GM12878 (cell line): ENCODE results near the gene SPX. TPM values are rescaled to one million over a fixed set of nuclear protein-coding genes. Genes with fewer than 3 reads are reported as not detected.

Experiments used
- ATAC-seq: fragments of 200-7000 bp; cut with Tn5 transposase; 3 replicates; pipeline ENCODE4 v1.9.1; 2020; ENCODE audit warnings: mild to moderate bottlenecking, moderate library complexity
- BruUV-seq: library from RNA; stranded (reverse); fragments of 400-500 nt; replicated peaks from 2 replicates; lab custom pipeline; 2021; lab: Mats Ljungman, UMichigan
- CTCF ChIA-PET: fragments of 300-600 bp; sonication (Branson Sonifier 250); formaldehyde crosslinking; extraction: SDS; loops from one replicate; lab custom pipeline; 2021; ENCODE audit warnings: inconsistent platforms; lab: Yijun Ruan, JAX
- POLR2A ChIA-PET: fragments of 350-600 bp; formaldehyde crosslinking; extraction: SDS; loops from one replicate; lab custom pipeline; 2021; ENCODE audit warnings: inconsistent platforms; lab: Charles Lee
- RAD21 ChIA-PET: fragments of 300-600 bp; sonication (Branson Sonifier 250); formaldehyde crosslinking; loops from one replicate; lab custom pipeline; 2023; ENCODE audit warnings: antibody characterized with exemption; ENCODE audit not compliant: unreplicated experiment; lab: Charles Lee
- SMC1A ChIA-PET: fragments of 300-600 bp; sonication (Branson Sonifier 250); formaldehyde crosslinking; loops from one replicate; lab custom pipeline; 2023; ENCODE audit not compliant: unreplicated experiment, uncharacterized antibody; lab: Charles Lee
- DNase-seq: peaks from one replicate; pipeline ENCODE4 v3.0.0-alpha.2; 2011; ENCODE audit warnings: low read depth, low spot score
- FAIRE-seq: peaks from 3 replicates; lab custom pipeline; 2011; peaks lifted over from hg19 to GRCh38; lab: Jason Lieb, UNC
- H2AFZ ChIP-seq: 2 replicates; pipeline ENCODE4 v1.6.0; 2011; ENCODE audit warnings: low read depth, low read length, control low read depth; ENCODE audit not compliant: control insufficient read depth
- H3K27ac ChIP-seq: 2 replicates; pipeline ENCODE4 v1.5.1; 2011; ENCODE audit warnings: control low read depth; ENCODE audit not compliant: control insufficient read depth, insufficient read depth
- H3K27me3 ChIP-seq, 2 experiments: replicated peaks in 1 of 2; 2 replicates each; pipeline versions ENCODE4 v1.6.0 to v1.6.1; 2011; ENCODE audit warnings: low read length in 1 of 2; ENCODE audit not compliant: control insufficient read depth in 2 of 2, insufficient read depth in 2 of 2
- H3K36me3 ChIP-seq, 2 experiments: 2 replicates each; pipeline ENCODE4 v1.5.1; 2011; ENCODE audit warnings: low read length in 1 of 2; ENCODE audit not compliant: control insufficient read depth in 2 of 2, insufficient read depth in 2 of 2
- H3K4me1 ChIP-seq: 2 replicates; pipeline ENCODE4 v1.6.1; 2011; ENCODE audit warnings: mild to moderate bottlenecking, low read length, moderate library complexity, mixed read lengths; ENCODE audit not compliant: control insufficient read depth, insufficient read depth
- H3K4me2 ChIP-seq: 2 replicates; pipeline ENCODE4 v1.6.0; 2011; ENCODE audit warnings: control low read depth; ENCODE audit not compliant: control insufficient read depth, insufficient read depth
- H3K4me3 ChIP-seq: fragments of 200-600 bp; sonication (generic); 2 replicates; pipeline ENCODE4 v1.5.1; 2016
- H3K79me2 ChIP-seq: 2 replicates; pipeline ENCODE4 v1.6.0; 2011; ENCODE audit warnings: low read length; ENCODE audit not compliant: control insufficient read depth, insufficient read depth
- H3K9ac ChIP-seq: 2 replicates; pipeline ENCODE4 v1.8.0; 2011; ENCODE audit warnings: low read length, control low read depth, mixed read lengths; ENCODE audit not compliant: control insufficient read depth, insufficient read depth
- H3K9me3 ChIP-seq: replicated peaks from 3 replicates; pipeline ENCODE4 v1.5.1; 2011; ENCODE audit warnings: mild to moderate bottlenecking, low read length; ENCODE audit not compliant: control insufficient read depth, insufficient read depth
- H4K20me1 ChIP-seq: 2 replicates; pipeline ENCODE4 v1.6.0; 2011; ENCODE audit not compliant: control insufficient read depth, insufficient read depth
- ATF7 ChIP-seq: fragments of 450-650 bp; IDR thresholded peaks from 2 replicates; pipeline ENCODE4 v1.6.1; 2016; ENCODE audit warnings: low read depth, mild to moderate bottlenecking
- BCL11A ChIP-seq: IDR thresholded peaks from 2 replicates; pipeline ENCODE4 v1.6.1; 2011; ENCODE audit warnings: low read depth, low read length
- BHLHE40 ChIP-seq, 2 experiments: fragments of 450-650 bp in 1 of 2; IDR thresholded peaks; 2 replicates each; pipeline ENCODE4 v1.6.1; 2011 to 2017; ENCODE audit warnings: low read depth in 2 of 2, borderline replicate concordance in 1 of 2, improper control_type of control experiment in 1 of 2, low read length in 1 of 2, mild to moderate bottlenecking in 1 of 2
- CBFB ChIP-seq: IDR thresholded peaks from 2 replicates; pipeline ENCODE4 v1.6.1; 2016; ENCODE audit warnings: antibody characterized with exemption, low read depth
- IKZF2 ChIP-seq, 2 experiments: fragments of 450-650 bp; IDR thresholded peaks; 2 replicates each; pipeline ENCODE4 v1.6.1; 2017; ENCODE audit warnings: mild to moderate bottlenecking in 2 of 2, moderate library complexity in 2 of 2
- KDM1A ChIP-seq: fragments of 200-600 bp; sonication (generic); IDR thresholded peaks from 2 replicates; pipeline ENCODE4 v1.6.1; 2016; ENCODE audit warnings: borderline replicate concordance
- MTA3 ChIP-seq: IDR thresholded peaks from 2 replicates; pipeline ENCODE4 v1.6.1; 2012; ENCODE audit warnings: low read length, inconsistent platforms, borderline replicate concordance
- SMAD1 ChIP-seq: fragments of 450-650 bp; IDR thresholded peaks from 2 replicates; pipeline ENCODE4 v1.6.1; 2018; ENCODE audit warnings: mild to moderate bottlenecking, low read depth; ENCODE audit not compliant: partially characterized antibody
- ZBED1 ChIP-seq: IDR thresholded peaks from 2 replicates; pipeline ENCODE4 v1.6.1; 2016; ENCODE audit warnings: borderline replicate concordance
- WGBS: methylation state at CpG from one replicate; pipeline ENCODE4 v1.1.6; 2016; ENCODE audit warnings: low lambda C conversion rate; ENCODE audit not compliant: insufficient replicate concordance, insufficient coverage; ENCODE audit errors: missing lambda C conversion rate; 5-methylcytosine and 5-hydroxymethylcytosine counted together
- in situ Hi-C: fragments of 300-500 bp; cut with MboI; formaldehyde crosslinking; loops from 9 replicates; pipeline ENCODE4 v1.14.3; 2018; ENCODE audit warnings: mixed read lengths
- intact Hi-C: fragments of 100-400 bp; cut with micrococcal nuclease; formaldehyde crosslinking; loops from one replicate; pipeline ENCODE4 v1.14.2; 2022; ENCODE audit not compliant: unreplicated experiment
- polyA plus RNA-seq, 11 experiments: library from polyadenylated mRNA; depleted of rRNA in 4 of 11; unstranded in 6 of 11; stranded (reverse) in 5 of 11; fragments of >200 nt; fragmentation: Nextera tagmentation in 4 of 11; fragmentation: Illumina TruSeq in 1 of 11; extraction: Ambion mirVana in 4 of 11; extraction: Trizol in 1 of 11; gene quantifications; 1 replicate in 1 of 11; 2 replicates in 10 of 11; pipeline versions ENCODE4 v1.2.1 to v1.2.3, GENCODE V29; 2011 to 2016; ENCODE audit warnings: inconsistent platforms in 2 of 11, missing spikeins in 2 of 11, low read depth in 1 of 11
- total RNA-seq, 4 experiments: library from RNA; depleted of rRNA in 3 of 4; stranded (reverse); fragments of >200 nt in 3 of 4; fragmentation: Illumina TruSeq in 1 of 4; extraction: Trizol in 1 of 4; gene quantifications; 2 replicates each; pipeline versions ENCODE4 v1.2.1 to v1.2.3, GENCODE V29; 2013 to 2021
- TF ChIP-seq, protein P1 (sequence below): fragments of 450-650 bp; conservative IDR thresholded peaks from 2 replicates; pipeline ENCODE4 v1.6.1; 2017; ENCODE audit warnings: mild to moderate bottlenecking, moderate library complexity
- TF ChIP-seq, protein P2 (sequence below): fragments of 450-650 bp; IDR thresholded peaks from 2 replicates; pipeline ENCODE4 v1.6.1; 2016; ENCODE audit warnings: mild to moderate bottlenecking, moderate library complexity, borderline replicate concordance
- TF ChIP-seq, protein P3 (sequence below): IDR thresholded peaks from 2 replicates; pipeline ENCODE4 v1.6.1; 2012; ENCODE audit warnings: low read depth, low read length, improper control_type of control experiment

The SPX gene
- total and polyA plus RNA-seq, 10 of the 15 experiments (the other 5 are each of a cell fraction or from before 2014, with no cell fraction given), result 0.05 TPM; not detected in 8

DNA sequence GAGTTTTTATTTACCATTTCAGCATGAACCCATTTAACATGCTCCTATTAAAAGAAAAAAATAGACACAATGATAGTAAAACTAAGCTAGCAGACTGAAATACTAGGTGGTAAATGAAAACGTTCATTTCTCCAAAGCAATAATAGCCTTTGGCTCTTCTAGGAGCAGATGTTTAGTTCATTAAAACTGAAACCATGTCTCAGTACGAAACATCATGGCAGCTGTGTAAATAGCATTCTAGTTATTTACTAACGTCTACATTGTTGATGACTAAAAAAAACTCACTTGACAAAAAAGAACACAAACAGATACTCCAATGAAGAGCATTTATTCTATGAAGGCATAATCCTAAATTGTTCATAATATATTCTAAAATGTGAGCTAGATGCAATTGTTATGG, 42.6 kb upstream of the SPX start:
- no peaks in the 10 kb centered on the region for H3K79me2 ChIP-seq
- H3K36me3 ChIP-seq, result peaks cover 8 to 9% of the 10 kb centered on the region in 2 experiments
- no peaks in the 10 kb centered on the region for H3K4me1 ChIP-seq
- RAD21 ChIA-PET, result no interaction called here
- intact Hi-C loops (no loop called here), in situ Hi-C loops (no loop called here)
- DNase-seq (no peak), ATAC-seq (no peak), FAIRE-seq (no peak)
- no peak for TF ChIP-seq ATF7
- TF ChIP-seq ZBED1, result no peak
- TF ChIP-seq, protein P1, sequence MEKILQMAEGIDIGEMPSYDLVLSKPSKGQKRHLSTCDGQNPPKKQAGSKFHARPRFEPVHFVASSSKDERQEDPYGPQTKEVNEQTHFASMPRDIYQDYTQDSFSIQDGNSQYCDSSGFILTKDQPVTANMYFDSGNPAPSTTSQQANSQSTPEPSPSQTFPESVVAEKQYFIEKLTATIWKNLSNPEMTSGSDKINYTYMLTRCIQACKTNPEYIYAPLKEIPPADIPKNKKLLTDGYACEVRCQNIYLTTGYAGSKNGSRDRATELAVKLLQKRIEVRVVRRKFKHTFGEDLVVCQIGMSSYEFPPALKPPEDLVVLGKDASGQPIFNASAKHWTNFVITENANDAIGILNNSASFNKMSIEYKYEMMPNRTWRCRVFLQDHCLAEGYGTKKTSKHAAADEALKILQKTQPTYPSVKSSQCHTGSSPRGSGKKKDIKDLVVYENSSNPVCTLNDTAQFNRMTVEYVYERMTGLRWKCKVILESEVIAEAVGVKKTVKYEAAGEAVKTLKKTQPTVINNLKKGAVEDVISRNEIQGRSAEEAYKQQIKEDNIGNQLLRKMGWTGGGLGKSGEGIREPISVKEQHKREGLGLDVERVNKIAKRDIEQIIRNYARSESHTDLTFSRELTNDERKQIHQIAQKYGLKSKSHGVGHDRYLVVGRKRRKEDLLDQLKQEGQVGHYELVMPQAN, result no peak
- no peak for TF ChIP-seq KDM1A
- TF ChIP-seq, protein P2, sequence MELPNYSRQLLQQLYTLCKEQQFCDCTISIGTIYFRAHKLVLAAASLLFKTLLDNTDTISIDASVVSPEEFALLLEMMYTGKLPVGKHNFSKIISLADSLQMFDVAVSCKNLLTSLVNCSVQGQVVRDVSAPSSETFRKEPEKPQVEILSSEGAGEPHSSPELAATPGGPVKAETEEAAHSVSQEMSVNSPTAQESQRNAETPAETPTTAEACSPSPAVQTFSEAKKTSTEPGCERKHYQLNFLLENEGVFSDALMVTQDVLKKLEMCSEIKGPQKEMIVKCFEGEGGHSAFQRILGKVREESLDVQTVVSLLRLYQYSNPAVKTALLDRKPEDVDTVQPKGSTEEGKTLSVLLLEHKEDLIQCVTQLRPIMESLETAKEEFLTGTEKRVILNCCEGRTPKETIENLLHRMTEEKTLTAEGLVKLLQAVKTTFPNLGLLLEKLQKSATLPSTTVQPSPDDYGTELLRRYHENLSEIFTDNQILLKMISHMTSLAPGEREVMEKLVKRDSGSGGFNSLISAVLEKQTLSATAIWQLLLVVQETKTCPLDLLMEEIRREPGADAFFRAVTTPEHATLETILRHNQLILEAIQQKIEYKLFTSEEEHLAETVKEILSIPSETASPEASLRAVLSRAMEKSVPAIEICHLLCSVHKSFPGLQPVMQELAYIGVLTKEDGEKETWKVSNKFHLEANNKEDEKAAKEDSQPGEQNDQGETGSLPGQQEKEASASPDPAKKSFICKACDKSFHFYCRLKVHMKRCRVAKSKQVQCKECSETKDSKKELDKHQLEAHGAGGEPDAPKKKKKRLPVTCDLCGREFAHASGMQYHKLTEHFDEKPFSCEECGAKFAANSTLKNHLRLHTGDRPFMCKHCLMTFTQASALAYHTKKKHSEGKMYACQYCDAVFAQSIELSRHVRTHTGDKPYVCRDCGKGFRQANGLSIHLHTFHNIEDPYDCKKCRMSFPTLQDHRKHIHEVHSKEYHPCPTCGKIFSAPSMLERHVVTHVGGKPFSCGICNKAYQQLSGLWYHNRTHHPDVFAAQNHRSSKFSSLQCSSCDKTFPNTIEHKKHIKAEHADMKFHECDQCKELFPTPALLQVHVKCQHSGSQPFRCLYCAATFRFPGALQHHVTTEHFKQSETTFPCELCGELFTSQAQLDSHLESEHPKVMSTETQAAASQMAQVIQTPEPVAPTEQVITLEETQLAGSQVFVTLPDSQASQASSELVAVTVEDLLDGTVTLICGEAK, result no peak
- no peak for TF ChIP-seq SMAD1
- TF ChIP-seq, protein P3, sequence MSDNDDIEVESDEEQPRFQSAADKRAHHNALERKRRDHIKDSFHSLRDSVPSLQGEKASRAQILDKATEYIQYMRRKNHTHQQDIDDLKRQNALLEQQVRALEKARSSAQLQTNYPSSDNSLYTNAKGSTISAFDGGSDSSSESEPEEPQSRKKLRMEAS, result no peak
- TF ChIP-seq CBFB, result no peak
- TF ChIP-seq BCL11A, result no peak
- no peak for TF ChIP-seq MTA3
- TF ChIP-seq BHLHE40 (IDR thresholded peaks at IDR 0.05; ENCODE audit: borderline replicate concordance in 1 of 2, low read depth in 2 of 2, low read length in 1 of 2), result no peak
- no peak for TF ChIP-seq IKZF2 (IDR thresholded peaks at IDR 0.05)
- H3K27ac ChIP-seq, result no peak overlapping the region
- no peaks in the 10 kb centered on the region for H4K20me1 ChIP-seq
- BruUV-seq, result no TSS peak
- H3K9me3 ChIP-seq, result no peaks in the 10 kb centered on the region
- H3K4me2 ChIP-seq, result no peak overlapping the region
- H3K4me3 ChIP-seq, result no peak overlapping the region
- POLR2A ChIA-PET, result no interaction called here
- CTCF ChIA-PET, result no interaction called here
- SMC1A ChIA-PET, result interaction anchor here (0.6 to 1.7 kb wide), 4 partner anchors 8 to 197 kb away, joined by 3 to 4 read pairs (median 3); no protein-coding TSS in a partner anchor
- no peak overlapping the region for H3K9ac ChIP-seq
- no peaks in the 10 kb centered on the region for H3K27me3 ChIP-seq
- H2AFZ ChIP-seq, result no peak overlapping the region
- whole genome bisulfite sequencing, result 51% methylated on average over 3 of the region's 3 CpGs
